HepG2 (cell line): ENCODE data around the gene CCDC136. TPM values are rescaled to one million over a fixed set of nuclear protein-coding genes. Genes with fewer than 3 reads are reported as not detected.

Experiments
- ATAC-seq: fragments of 200-7000 bp; cut with Tn5 transposase; 3 replicates; pipeline ENCODE4 v1.9.1; 2020; ENCODE audit warnings: mild to moderate bottlenecking, moderate library complexity
- BruUV-seq: library from RNA; stranded (reverse); fragments of 400-500 nt; replicated peaks from 2 replicates; lab custom pipeline; 2021; lab: Mats Ljungman, UMichigan
- CTCF ChIA-PET: fragments of 300-600 bp; formaldehyde crosslinking; extraction: SDS; loops from one replicate; lab custom pipeline; 2021; ENCODE audit warnings: low total read pairs, inconsistent platforms, low intra/inter-chr PET ratio; lab: Yijun Ruan, JAX
- POLR2A ChIA-PET: fragments of 350-600 bp; sonication (Branson Sonifier 250); formaldehyde crosslinking; loops from one replicate; lab custom pipeline; 2020; ENCODE audit warnings: antibody characterized with exemption, inconsistent platforms; lab: Yijun Ruan, JAX
- DNase-seq: peaks from one replicate; pipeline ENCODE4 v3.0.0-alpha.2; 2015; ENCODE audit warnings: low spot score
- FAIRE-seq: peaks from 3 replicates; lab custom pipeline; 2011; peaks lifted over from hg19 to GRCh38; lab: Jason Lieb, UNC
- H2AFZ ChIP-seq: one replicate; pipeline ENCODE4 v1.6.1; 2011; ENCODE audit warnings: low read length, inconsistent platforms
- H3K27ac ChIP-seq: fragments of 300-600 bp; 3 replicates; pipeline ENCODE4 v1.8.0; 2011; ENCODE audit warnings: mixed run types, mild to moderate bottlenecking, mixed read lengths, low read length, inconsistent platforms; ENCODE audit not compliant: insufficient read depth; ENCODE audit errors: extremely low read length
- H3K27me3 ChIP-seq, 2 experiments: fragments of 200-600 bp in 1 of 2; 2 replicates in 1 of 2; 3 replicates in 1 of 2; pipeline versions ENCODE4 v1.6.0 to v1.8.0; 2011; ENCODE audit warnings: low read length in 2 of 2, mild to moderate bottlenecking in 2 of 2, moderate library complexity in 2 of 2, inconsistent platforms in 1 of 2; ENCODE audit not compliant: insufficient read depth in 2 of 2, control insufficient read depth in 1 of 2
- H3K36me3 ChIP-seq, 2 experiments: fragments of 200-600 bp in 1 of 2; replicated peaks in 1 of 2; 2 replicates in 1 of 2; 3 replicates in 1 of 2; pipeline versions ENCODE4 v1.5.1 to v1.8.0; 2011; ENCODE audit warnings: low read length in 2 of 2, inconsistent platforms in 1 of 2; ENCODE audit not compliant: insufficient read depth in 2 of 2, control insufficient read depth in 1 of 2
- H3K4me1 ChIP-seq: 2 replicates; pipeline ENCODE4 v1.5.1; 2012; ENCODE audit warnings: low read length, inconsistent platforms; ENCODE audit not compliant: insufficient read depth
- H3K4me2 ChIP-seq: 2 replicates; pipeline ENCODE4 v1.6.0; 2011; ENCODE audit warnings: low read depth, low read length, inconsistent platforms
- H3K4me3 ChIP-seq, 3 experiments: fragments of 200-600 bp in 1 of 3; sonication (generic), shearing (Covaris generic) in 1 of 3; replicated peaks in 1 of 3; 2 replicates each; pipeline ENCODE4 v1.5.1; 2011 to 2016; ENCODE audit warnings: low read length in 3 of 3, inconsistent platforms in 2 of 3, low read depth in 2 of 3, mild to moderate bottlenecking in 2 of 3, control low read depth in 1 of 3, mixed read lengths in 1 of 3; ENCODE audit not compliant: insufficient read depth in 1 of 3
- H3K79me2 ChIP-seq: one replicate; pipeline ENCODE4 v1.6.1; 2011; ENCODE audit warnings: low read length, inconsistent platforms; ENCODE audit not compliant: insufficient read depth
- H3K9ac ChIP-seq: 2 replicates; pipeline ENCODE4 v1.6.0; 2011; ENCODE audit warnings: mild to moderate bottlenecking, low read depth, low read length, inconsistent platforms; ENCODE audit not compliant: insufficient read depth
- H3K9me3 ChIP-seq: 2 replicates; pipeline ENCODE4 v1.5.1; 2012; ENCODE audit warnings: mild to moderate bottlenecking, low read length
- H4K20me1 ChIP-seq: 2 replicates; pipeline ENCODE4 v1.6.0; 2011; ENCODE audit warnings: inconsistent platforms, mild to moderate bottlenecking, low read length, moderate library complexity; ENCODE audit not compliant: insufficient read depth
- MIXL1 ChIP-seq: IDR thresholded peaks from 2 replicates; pipeline ENCODE4 v1.6.1; 2016
- NFIC ChIP-seq: IDR thresholded peaks from 2 replicates; pipeline ENCODE4 v1.6.1; 2012; ENCODE audit warnings: mild to moderate bottlenecking, low read length, inconsistent platforms
- NR2F2 ChIP-seq: IDR thresholded peaks from 2 replicates; pipeline ENCODE4 v1.6.1; 2012; ENCODE audit warnings: low read depth, inconsistent platforms, borderline replicate concordance
- REST ChIP-seq, 2 experiments: IDR thresholded peaks; 2 replicates each; pipeline ENCODE4 v1.6.1; 2011 to 2012; ENCODE audit warnings: low read length in 2 of 2, borderline replicate concordance in 1 of 2, low read depth in 1 of 2, mild to moderate bottlenecking in 1 of 2, moderate library complexity in 1 of 2
- ZSCAN12 ChIP-seq: sonication (generic); formaldehyde crosslinking; IDR thresholded peaks from 2 replicates; pipeline ENCODE4 v1.9.0; 2021; ENCODE audit warnings: mild to moderate bottlenecking, missing genetic modification reagents
- WGBS: methylation state at CpG from one replicate; pipeline ENCODE4 v1.1.6; 2017; ENCODE audit warnings: low lambda C conversion rate; 5-methylcytosine and 5-hydroxymethylcytosine counted together
- in situ Hi-C: cut with HindIII; loops from 2 replicates; pipeline ENCODE4 v1.10.0; 2017; ENCODE audit warnings: low pct_unique_long_range_greater_than_20kb; ENCODE audit not compliant: extremely low pct_ligation_motif_present
- intact Hi-C: fragments of 100-400 bp; cut with micrococcal nuclease; formaldehyde crosslinking; loops from one replicate; pipeline ENCODE4 v1.10.0; 2022; ENCODE audit not compliant: unreplicated experiment
- polyA plus RNA-seq, 8 experiments: library from polyadenylated mRNA; depleted of rRNA in 3 of 8; stranded (reverse) in 7 of 8; unstranded in 1 of 8; fragments of >200 nt; fragmentation: Illumina TruSeq in 4 of 8; extraction: Trizol in 4 of 8; gene quantifications; 2 replicates each; pipeline versions ENCODE4 v1.2.1 to v1.2.3, GENCODE V29; 2011 to 2016; ENCODE audit warnings: low read depth in 4 of 8, missing spikeins in 1 of 8, mixed read lengths in 1 of 8; ENCODE audit not compliant: insufficient read depth in 1 of 8
- total RNA-seq, 5 experiments: library from RNA; depleted of rRNA; stranded (reverse); fragments of >200 nt; fragmentation: Illumina TruSeq; extraction: Trizol; gene quantifications; 2 replicates each; pipeline ENCODE4 v1.2.3, GENCODE V29; 2016; ENCODE audit warnings: low read depth in 1 of 5

CCDC136 gene
- total and polyA plus RNA-seq, 2 of the 13 experiments (the other 11 are each of a cell fraction or from before 2014, with no cell fraction given), result 0.04 to 0.38 TPM

DNA sequence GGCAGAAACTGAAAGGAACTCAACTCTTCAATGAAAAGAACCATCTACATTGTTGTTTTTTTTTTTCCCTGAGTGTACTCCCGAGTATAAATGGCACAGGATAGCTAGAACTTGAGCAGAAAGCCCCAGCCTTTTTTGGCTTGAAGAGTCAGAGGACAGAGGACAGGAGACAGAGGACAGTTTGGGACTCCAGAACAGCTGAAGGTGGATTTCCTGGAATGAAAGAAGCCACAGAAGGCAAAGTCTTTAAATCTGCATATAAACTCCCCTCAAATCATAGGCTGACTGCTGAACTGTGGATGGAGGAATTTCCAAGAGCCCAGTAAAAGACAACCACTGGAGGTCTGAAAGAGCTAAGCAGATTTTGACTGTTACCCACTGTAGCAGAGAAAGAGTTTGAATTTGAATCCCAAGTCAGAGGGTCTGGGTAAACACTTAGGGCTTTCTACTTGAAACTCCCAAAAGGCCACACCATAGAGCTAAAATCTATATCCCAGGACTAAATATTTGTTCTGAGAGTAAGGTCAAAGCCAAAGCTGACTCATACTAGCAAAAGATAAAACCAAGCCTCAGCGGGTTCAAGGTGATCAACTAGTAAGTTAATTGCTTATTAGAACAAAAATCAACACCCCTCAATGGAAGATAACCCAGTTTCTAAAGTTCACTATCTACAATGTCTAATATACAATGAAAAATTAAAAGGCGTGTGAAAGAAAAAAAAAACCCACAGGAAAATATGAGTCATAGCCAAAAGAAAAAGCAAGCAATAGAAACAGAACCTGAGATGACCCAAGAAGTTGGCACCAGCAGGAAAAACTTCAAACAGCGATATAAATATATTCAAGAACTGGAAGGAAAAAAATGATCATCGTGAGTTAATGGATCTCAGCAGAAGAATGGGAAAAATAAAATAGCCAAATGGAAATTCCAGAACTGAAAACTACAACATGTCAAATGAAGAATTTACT is 14.3 kb upstream of the CCDC136 start (continued):
- TF ChIP-seq NR2F2 (peak; percentile 63; the same call in 1 of the 2 replicates), MIXL1 (CRISPR knock-in tag) (peak; percentile 50; the same call in 1 of the 2 replicates), ZSCAN12 (CRISPR knock-in tag) (no peak)

DNA sequence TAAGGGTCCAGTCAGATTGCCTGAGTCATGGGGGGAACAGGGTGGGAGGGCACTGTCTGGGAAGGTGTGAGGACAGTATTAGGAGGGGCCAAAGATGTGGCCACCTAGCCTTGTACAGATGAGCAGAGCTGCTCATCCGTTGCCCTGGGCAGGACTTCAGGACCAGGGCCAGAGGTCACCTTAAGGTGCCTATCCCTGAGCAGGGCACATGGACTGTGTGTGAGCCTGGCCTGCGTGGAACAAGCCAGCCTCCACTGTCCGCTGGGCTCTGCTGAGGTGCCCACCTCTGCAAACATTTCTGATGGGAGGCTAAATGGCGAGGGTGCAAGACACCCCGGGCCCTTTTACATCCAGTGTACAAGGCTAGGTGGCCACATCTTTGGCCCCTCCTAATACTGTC is 12.8 kb upstream of the CCDC136 start:
- H3K9ac ChIP-seq, result no peak overlapping the region
- TF ChIP-seq NFIC, result no peak
- peak; percentile 12 to 75 for TF ChIP-seq REST (IDR thresholded peaks at IDR 0.05; ENCODE audit: borderline replicate concordance in 1 of 2, low read depth in 1 of 2, low read length in 2 of 2)
- ChIA-PET POLR2A (no interaction called here), CTCF (no interaction called here)
- H3K4me2 ChIP-seq, result no peak overlapping the region
- DNase-seq, result no peak
- H2AFZ ChIP-seq, result no peak overlapping the region
- intact Hi-C loops (no loop called here), in situ Hi-C loops (no loop called here)
- H3K9me3 ChIP-seq, result no peaks in the 10 kb centered on the region
- no peak overlapping the region for H3K4me3 ChIP-seq
- H3K4me1 ChIP-seq, result peaks cover 49% of the 10 kb centered on the region
- BruUV-seq, result no TSS peak
- FAIRE-seq, result no peak
- WGBS, result 90% methylated on average over 2 of the region's 5 CpGs
- no peaks in the 10 kb centered on the region for H3K36me3 ChIP-seq
- no peaks in the 10 kb centered on the region for H4K20me1 ChIP-seq
- no peak overlapping the region for H3K27ac ChIP-seq
- no peak for ATAC-seq
- H3K27me3 ChIP-seq, result no peaks in the 10 kb centered on the region
- no peaks in the 10 kb centered on the region for H3K79me2 ChIP-seq
